HCT116 (cell line): ENCODE measurements around the gene ARID1A. TPM values are rescaled to one million over a fixed set of nuclear protein-coding genes. Genes with fewer than 3 reads are reported as not detected.

Experiments
- ATAC-seq: fragments of 200-7000 bp; cut with Tn5 transposase; 2 replicates; pipeline ENCODE4 v1.9.1; 2020; ENCODE audit warnings: mild to moderate bottlenecking, moderate library complexity
- BruUV-seq: library from RNA; stranded (reverse); fragments of 400-500 nt; replicated peaks from 2 replicates; lab custom pipeline; 2021; lab: Mats Ljungman, UMichigan
- CTCF ChIA-PET: fragments of 300-600 bp; sonication (Branson Sonifier 250); formaldehyde crosslinking; loops from one replicate; lab custom pipeline; 2021; ENCODE audit warnings: antibody characterized with exemption; lab: Charles Lee
- POLR2A ChIA-PET: fragments of 300-600, 350-600 bp; sonication (Branson Sonifier 250); formaldehyde crosslinking; loops from one replicate; lab custom pipeline; 2021; ENCODE audit warnings: antibody characterized with exemption; lab: Charles Lee
- RAD21 ChIA-PET, 2 experiments: fragments of 300-600 bp; sonication (Branson Sonifier 250); formaldehyde crosslinking; loops; one replicate each; lab custom pipeline; 2023; ENCODE audit warnings: low total read pairs in 2 of 2; ENCODE audit not compliant: uncharacterized antibody in 2 of 2, unreplicated experiment in 2 of 2, low non-redundant PET in 1 of 2; lab: Charles Lee
- DNase-seq: peaks from one replicate; pipeline ENCODE4 v3.0.0-alpha.2; 2010; ENCODE audit warnings: low read depth, low spot score
- H2AFZ ChIP-seq: fragments of 200-600 bp; shearing (Covaris generic), sonication (generic); 2 replicates; pipeline ENCODE4 v1.6.1; 2017; ENCODE audit warnings: low read depth, mixed run types, mixed read lengths, antibody characterized with exemption, low read length; ENCODE audit not compliant: poor library complexity, severe bottlenecking
- H3K27ac ChIP-seq: 2 replicates; pipeline ENCODE4 v1.5.1; 2012; ENCODE audit warnings: low read depth, low read length
- H3K27me3 ChIP-seq: fragments of 200-600 bp; sonication (generic); 2 replicates; pipeline ENCODE4 v1.6.1; 2016; ENCODE audit warnings: mixed run types, low read length, mixed read lengths; ENCODE audit not compliant: insufficient read depth
- H3K36me3 ChIP-seq, 2 experiments: fragments of 200-500 bp in 1 of 2; fragments of 200-600 bp in 1 of 2; sonication (Bioruptor generic) in 1 of 2; sonication (generic) in 1 of 2; 2 replicates each; pipeline versions ENCODE4 v1.5.1 to v1.6.1; 2014 to 2016; ENCODE audit warnings: low read length in 2 of 2, inconsistent platforms in 1 of 2, mixed read lengths in 1 of 2, mixed run types in 1 of 2; ENCODE audit not compliant: insufficient read depth in 2 of 2, control insufficient read depth in 1 of 2
- H3K4me1 ChIP-seq, 2 experiments: fragments of 200-600 bp in 1 of 2; sonication (generic) in 1 of 2; 2 replicates each; pipeline versions ENCODE4 v1.5.1 to v1.6.1; 2012 to 2017; ENCODE audit warnings: low read length in 2 of 2, inconsistent platforms in 1 of 2, mild to moderate bottlenecking in 1 of 2, mixed read lengths in 1 of 2, mixed run types in 1 of 2, moderate library complexity in 1 of 2; ENCODE audit not compliant: insufficient read depth in 2 of 2, control insufficient read depth in 1 of 2
- H3K4me2 ChIP-seq: fragments of 200-600 bp; sonication (generic); 2 replicates; pipeline ENCODE4 v1.6.1; 2017; ENCODE audit warnings: mixed run types, low read length, mixed read lengths
- H3K4me3 ChIP-seq, 2 experiments: fragments of 200-600 bp in 1 of 2; sonication (generic) in 1 of 2; replicated peaks in 1 of 2; 2 replicates each; pipeline ENCODE4 v1.5.1; 2011 to 2016; ENCODE audit warnings: low read length in 2 of 2, control low read depth in 1 of 2, low read depth in 1 of 2, mild to moderate bottlenecking in 1 of 2, mixed read lengths in 1 of 2, mixed run types in 1 of 2
- H3K79me2 ChIP-seq: fragments of 200-600 bp; sonication (generic); 2 replicates; pipeline ENCODE4 v1.6.1; 2017; ENCODE audit warnings: mild to moderate bottlenecking, mixed run types, low read length, moderate library complexity, mixed read lengths; ENCODE audit not compliant: insufficient read depth
- H3K9ac ChIP-seq: fragments of 200-600 bp; sonication (generic); 2 replicates; pipeline ENCODE4 v1.6.1; 2016; ENCODE audit warnings: low read length, mixed read lengths
- H3K9me2 ChIP-seq: fragments of 200-600 bp; sonication (generic), shearing (Covaris generic); 2 replicates; pipeline ENCODE4 v1.6.1; 2017; ENCODE audit warnings: mixed run types, mild to moderate bottlenecking, moderate library complexity; ENCODE audit not compliant: insufficient read depth
- H3K9me3 ChIP-seq, 2 experiments: fragments of 200-500 bp in 1 of 2; fragments of 200-600 bp in 1 of 2; sonication (Bioruptor generic) in 1 of 2; sonication (generic) in 1 of 2; 2 replicates each; pipeline ENCODE4 v1.6.1; 2014 to 2017; ENCODE audit warnings: low read length in 2 of 2, mixed read lengths in 2 of 2, inconsistent platforms in 1 of 2, low read depth in 1 of 2, mild to moderate bottlenecking in 1 of 2, mixed run types in 1 of 2, moderate library complexity in 1 of 2; ENCODE audit not compliant: control insufficient read depth in 1 of 2, insufficient read depth in 1 of 2
- H4K20me1 ChIP-seq: fragments of 200-600 bp; sonication (generic), shearing (Covaris generic); 2 replicates; pipeline ENCODE4 v1.6.1; 2017; ENCODE audit warnings: mixed run types, mild to moderate bottlenecking, moderate library complexity; ENCODE audit not compliant: insufficient read depth
- CBX3 ChIP-seq: IDR thresholded peaks from 2 replicates; pipeline ENCODE4 v1.6.1; 2012; ENCODE audit warnings: low read depth
- MAX ChIP-seq: IDR thresholded peaks from 2 replicates; pipeline ENCODE4 v1.6.1; 2012
- POLR2A ChIP-seq: IDR thresholded peaks from 2 replicates; pipeline ENCODE4 v1.7.0; 2011; ENCODE audit warnings: borderline replicate concordance; ENCODE audit not compliant: insufficient read depth, insufficient read length; ENCODE audit errors: extremely low read depth
- SP1 ChIP-seq: IDR thresholded peaks from 2 replicates; pipeline ENCODE4 v1.6.1; 2012; ENCODE audit warnings: low read depth
- intact Hi-C: fragments of 100-400 bp; cut with micrococcal nuclease; formaldehyde crosslinking; loops from 2 replicates; pipeline ENCODE4 v1.10.0; 2022
- total RNA-seq: library from RNA; stranded (reverse); gene quantifications from one replicate; pipeline ENCODE4 v1.2.1, GENCODE V29; 2021; ENCODE audit not compliant: unreplicated experiment

Gene ARID1A
- total RNA-seq, 1 experiment from 2014 or later = 62.8 TPM

DNA sequence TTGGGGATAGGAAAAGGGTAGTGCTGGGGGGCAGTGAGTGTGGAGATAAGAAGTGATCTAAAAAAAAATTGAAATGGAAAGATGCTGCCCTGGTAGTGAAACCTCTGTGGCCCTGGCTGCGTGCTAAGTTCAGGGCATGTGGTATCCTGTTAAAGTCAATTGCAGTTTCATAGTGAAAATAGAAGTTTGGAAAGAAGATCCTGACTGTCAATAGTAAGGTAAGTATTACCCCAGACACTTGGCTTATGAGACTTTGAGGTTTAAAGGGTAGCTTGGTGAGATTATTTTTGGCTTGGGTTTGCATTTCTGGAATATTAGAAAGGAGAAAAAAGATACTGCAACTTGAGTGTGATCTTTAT is 6.8 kb downstream of the ARID1A start:
- Histone ChIP-seq H3K36me3 (no peaks in the 10 kb centered on the region; a peak in 1 of 4 replicates), H3K4me2 (no peak overlapping the region), H3K9ac (no peak overlapping the region), H4K20me1 (peaks cover 42% of the 10 kb centered on the region; the same call in 1 of the 2 replicates), H3K4me1 (peaks cover 47 to 91% of the 10 kb centered on the region in 2 experiments), H3K9me2 (no peaks in the 10 kb centered on the region), H3K27ac (no peak overlapping the region), H3K27me3 (no peaks in the 10 kb centered on the region), H3K79me2 (peaks cover 100% of the 10 kb centered on the region), H2AFZ (no peak overlapping the region), H3K9me3 (no peaks in the 10 kb centered on the region), H3K4me3 (no peak overlapping the region)
- TF ChIP-seq SP1 = no peak
- no peak for TF ChIP-seq POLR2A
- no peak for DNase-seq
- ATAC-seq = no peak
- ChIA-PET POLR2A (interaction anchor here (3.4 kb wide), 1 partner anchor 10 kb away, joined by 18 read pairs; no protein-coding TSS in a partner anchor), CTCF (interaction anchor here (1.2 kb wide), 1 partner anchor 86 kb away, joined by 3 read pairs; no protein-coding TSS in a partner anchor), RAD21 (no interaction called here)
- intact Hi-C loops = no loop called here
- BruUV-seq = no TSS peak

DNA sequence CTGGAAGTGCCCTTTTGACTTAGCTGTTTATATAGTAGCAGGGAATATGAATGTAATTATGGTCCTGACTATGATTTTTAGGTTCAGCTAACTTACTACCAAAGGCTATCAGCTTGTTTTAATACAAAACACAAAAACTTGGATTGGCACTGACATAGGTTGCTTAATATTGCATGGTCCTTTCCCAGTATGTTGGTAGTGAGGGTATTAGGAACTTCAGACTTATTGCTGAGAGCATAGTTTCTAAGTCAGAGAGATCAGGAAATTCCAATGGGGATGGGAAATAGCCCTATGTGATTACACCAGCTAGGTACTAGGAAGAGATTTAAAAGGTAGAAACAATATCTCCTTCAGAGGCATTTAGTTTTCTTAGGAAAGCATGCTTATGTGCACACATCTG is 7.7 kb downstream of the ARID1A start:
- no TSS peak for BruUV-seq
- ATAC-seq = no peak
- no peak overlapping the region for H3K4me2 ChIP-seq
- no peak overlapping the region for H3K9ac ChIP-seq
- H3K27ac ChIP-seq = no peak overlapping the region
- H4K20me1 ChIP-seq = peaks cover 39% of the 10 kb centered on the region; the same call in 1 of the 2 replicates
- no peaks in the 10 kb centered on the region; a peak in 2 of 4 replicates for H3K36me3 ChIP-seq
- H3K4me1 ChIP-seq = peaks cover 47 to 83% of the 10 kb centered on the region in 2 experiments
- H3K9me2 ChIP-seq = no peaks in the 10 kb centered on the region
- POLR2A ChIA-PET = interaction anchor here (3.4 kb wide), 1 partner anchor 11 kb away, joined by 18 read pairs; no protein-coding TSS in a partner anchor
- H3K4me3 ChIP-seq = no peak overlapping the region
- DNase-seq = no peak
- intact Hi-C loops = no loop called here
- no peaks in the 10 kb centered on the region for H3K27me3 ChIP-seq
- no peaks in the 10 kb centered on the region for H3K9me3 ChIP-seq
- H2AFZ ChIP-seq = no peak overlapping the region
- peaks cover 100% of the 10 kb centered on the region for H3K79me2 ChIP-seq
- TF ChIP-seq MAX = no peak
- TF ChIP-seq CBX3 = no peak
- CTCF ChIA-PET = interaction anchor here (1.0 to 1.2 kb wide), 2 partner anchors 85 to 101 kb away, joined by 3 read pairs; no protein-coding TSS in a partner anchor
- RAD21 ChIA-PET = no interaction called here
